Measurements from ENCODE around the gene PRR30.

DNA sequence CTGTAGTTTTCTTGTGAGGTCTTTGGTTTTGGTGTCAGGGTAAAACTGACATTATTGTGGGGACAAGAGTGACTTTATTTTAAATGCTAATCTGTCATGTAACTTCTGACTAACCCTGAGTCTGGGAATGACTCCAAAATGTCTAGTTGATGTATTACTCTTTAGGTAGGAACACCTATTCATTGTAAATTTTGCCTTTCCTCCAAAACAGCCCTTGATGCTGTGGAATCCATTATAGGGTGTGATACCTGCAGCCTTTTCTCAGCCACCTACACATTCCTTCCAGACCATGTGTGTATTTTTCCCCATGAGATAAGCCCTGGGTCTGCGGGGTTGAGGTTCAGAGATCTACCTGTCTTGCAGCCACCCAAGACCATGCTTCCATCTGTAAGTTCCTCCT lies 4.1 kb upstream of the PRR30 start:
- TF ChIP-seq, protein P1, sequence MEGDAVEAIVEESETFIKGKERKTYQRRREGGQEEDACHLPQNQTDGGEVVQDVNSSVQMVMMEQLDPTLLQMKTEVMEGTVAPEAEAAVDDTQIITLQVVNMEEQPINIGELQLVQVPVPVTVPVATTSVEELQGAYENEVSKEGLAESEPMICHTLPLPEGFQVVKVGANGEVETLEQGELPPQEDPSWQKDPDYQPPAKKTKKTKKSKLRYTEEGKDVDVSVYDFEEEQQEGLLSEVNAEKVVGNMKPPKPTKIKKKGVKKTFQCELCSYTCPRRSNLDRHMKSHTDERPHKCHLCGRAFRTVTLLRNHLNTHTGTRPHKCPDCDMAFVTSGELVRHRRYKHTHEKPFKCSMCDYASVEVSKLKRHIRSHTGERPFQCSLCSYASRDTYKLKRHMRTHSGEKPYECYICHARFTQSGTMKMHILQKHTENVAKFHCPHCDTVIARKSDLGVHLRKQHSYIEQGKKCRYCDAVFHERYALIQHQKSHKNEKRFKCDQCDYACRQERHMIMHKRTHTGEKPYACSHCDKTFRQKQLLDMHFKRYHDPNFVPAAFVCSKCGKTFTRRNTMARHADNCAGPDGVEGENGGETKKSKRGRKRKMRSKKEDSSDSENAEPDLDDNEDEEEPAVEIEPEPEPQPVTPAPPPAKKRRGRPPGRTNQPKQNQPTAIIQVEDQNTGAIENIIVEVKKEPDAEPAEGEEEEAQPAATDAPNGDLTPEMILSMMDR (IDR thresholded peaks at IDR 0.05) = no peak
- no peak for TF ChIP-seq POLR2A (IDR thresholded peaks at IDR 0.05)

Data from right lobe of liver (tissue), 4 donors.